ENCODE measurements around the gene FER1L5. TPM values are rescaled to one million over a fixed set of nuclear protein-coding genes. Genes with fewer than 3 reads are reported as not detected.

Gene FER1L5
- total RNA-seq, 1 experiment from 2014 or later = 0.09 TPM

GRCh38 chr2:96684883-96685576 is 42.5 kb downstream of the FER1L5 start:
- Histone ChIP-seq H3K27me3 (ENCODE audit: insufficient read depth, low read depth) (no peaks in the 10 kb centered on the region), H4K20me1 (ENCODE audit: insufficient read depth) (no peaks in the 10 kb centered on the region), H3K27ac (no peak overlapping the region), H3K9me3 (ENCODE audit: insufficient read depth, low read depth) (no peaks in the 10 kb centered on the region), H3K9me2 (ENCODE audit: insufficient read depth) (no peaks in the 10 kb centered on the region), H3K4me3 (no peak overlapping the region), H3K4me2 (no peak overlapping the region), H2AFZ (no peak overlapping the region), H3K36me3 (ENCODE audit: low read depth) (no peaks in the 10 kb centered on the region), H3K79me2 (ENCODE audit: low read depth) (no peaks in the 10 kb centered on the region), H3K4me1 (replicated peaks; ENCODE audit: insufficient read depth) (no peaks in the 10 kb centered on the region), H3F3A (ENCODE audit: insufficient read depth, low read depth) (no peaks in the 10 kb centered on the region)
- intact Hi-C loops (cut with micrococcal nuclease; ENCODE audit: unreplicated experiment) = no loop called here
- CTCF ChIA-PET = no interaction called here
- TF ChIP-seq CTCF (conservative IDR thresholded peaks at IDR 0.05) (no peak), EZH2 (IDR thresholded peaks at IDR 0.05; ENCODE audit: low read depth) (no peak)
- POLR2A ChIA-PET (ENCODE audit: unreplicated experiment) = no interaction called here
- no TSS peak for BruUV-seq (replicated peaks)
- no peak for DNase-seq

GRCh38 chr2:96685577-96686459 is 43.3 kb downstream of the FER1L5 start:
- BruUV-seq (replicated peaks) = no TSS peak
- no peak for TF ChIP-seq CTCF (conservative IDR thresholded peaks at IDR 0.05)
- ChIA-PET CTCF (no interaction called here), POLR2A (ENCODE audit: unreplicated experiment) (no interaction called here)
- no peak overlapping the region for H3K4me3 ChIP-seq
- H4K20me1 ChIP-seq (ENCODE audit: insufficient read depth) = no peaks in the 10 kb centered on the region
- no peak overlapping the region for H3K27ac ChIP-seq
- DNase-seq = no peak
- H3K4me2 ChIP-seq = no peak overlapping the region
- no peaks in the 10 kb centered on the region for H3F3A ChIP-seq (ENCODE audit: insufficient read depth, low read depth)
- H3K9me2 ChIP-seq (ENCODE audit: insufficient read depth) = no peaks in the 10 kb centered on the region
- intact Hi-C loops (cut with micrococcal nuclease; ENCODE audit: unreplicated experiment) = no loop called here
- no peaks in the 10 kb centered on the region for H3K4me1 ChIP-seq (replicated peaks; ENCODE audit: insufficient read depth)
- H3K79me2 ChIP-seq (ENCODE audit: low read depth) = no peaks in the 10 kb centered on the region
- H2AFZ ChIP-seq = no peak overlapping the region
- H3K27me3 ChIP-seq (ENCODE audit: insufficient read depth, low read depth) = no peaks in the 10 kb centered on the region
- H3K9me3 ChIP-seq (ENCODE audit: insufficient read depth, low read depth) = no peaks in the 10 kb centered on the region
- H3K36me3 ChIP-seq (ENCODE audit: low read depth) = no peaks in the 10 kb centered on the region

GRCh38 chr2:96687266-96687665 is 44.7 kb downstream of the FER1L5 start:
- no peaks in the 10 kb centered on the region for H3F3A ChIP-seq (ENCODE audit: insufficient read depth, low read depth)
- H3K4me3 ChIP-seq = no peak overlapping the region
- no peaks in the 10 kb centered on the region for H3K4me1 ChIP-seq (replicated peaks; ENCODE audit: insufficient read depth)
- H3K79me2 ChIP-seq (ENCODE audit: low read depth) = no peaks in the 10 kb centered on the region
- intact Hi-C loops (cut with micrococcal nuclease; ENCODE audit: unreplicated experiment) = no loop called here
- H3K27me3 ChIP-seq (ENCODE audit: insufficient read depth, low read depth) = no peaks in the 10 kb centered on the region
- H4K20me1 ChIP-seq (ENCODE audit: insufficient read depth) = no peaks in the 10 kb centered on the region
- no TSS peak for BruUV-seq (replicated peaks)
- ChIA-PET CTCF (interaction anchor here (0.9 kb wide), 1 partner anchor 17 kb away, joined by 11 read pairs; no protein-coding TSS in a partner anchor), POLR2A (ENCODE audit: unreplicated experiment) (no interaction called here)
- DNase-seq = no peak
- H3K27ac ChIP-seq = no peak overlapping the region
- H3K9me3 ChIP-seq (ENCODE audit: insufficient read depth, low read depth) = no peaks in the 10 kb centered on the region
- H3K4me2 ChIP-seq = no peak overlapping the region
- TF ChIP-seq EZH2 (IDR thresholded peaks at IDR 0.05; ENCODE audit: low read depth) (no peak), CTCF (conservative IDR thresholded peaks at IDR 0.05) (no peak)
- H2AFZ ChIP-seq = no peak overlapping the region
- no peaks in the 10 kb centered on the region for H3K9me2 ChIP-seq (ENCODE audit: insufficient read depth)
- no peaks in the 10 kb centered on the region for H3K36me3 ChIP-seq (ENCODE audit: low read depth)

Data from PC-9 (cell line).